Liver (tissue), 9 donors: ENCODE measurements around the gene SAMD14. TPM values are rescaled to one million over a fixed set of nuclear protein-coding genes. Genes with fewer than 3 reads are reported as not detected.

ENCODE experiments used
- DNase-seq: peaks from one replicate; pipeline ENCODE4 v3.0.0-alpha.2; 2017; ENCODE audit warnings: low spot score
- H3K27ac ChIP-seq, 2 donors: one replicate each; pipeline ENCODE4 v1.7.0; 2013; ENCODE audit warnings: inconsistent platforms in 2 of 2, low read length in 2 of 2, control low read depth in 1 of 2, low read depth in 1 of 2, mild to moderate bottlenecking in 1 of 2
- H3K27me3 ChIP-seq, 4 donors: one replicate each; pipeline versions ENCODE4 v1.6.1 to v1.7.0; 2013; ENCODE audit warnings: low read length in 3 of 4, inconsistent platforms in 1 of 4, mild to moderate bottlenecking in 1 of 4, moderate library complexity in 1 of 4; ENCODE audit not compliant: control insufficient read depth in 4 of 4, insufficient read depth in 4 of 4
- H3K36me3 ChIP-seq, 4 donors: one replicate each; pipeline versions ENCODE4 v1.6.1 to v1.7.0; 2013; ENCODE audit warnings: low read length in 3 of 4, mild to moderate bottlenecking in 3 of 4, low read depth in 1 of 4, moderate library complexity in 1 of 4; ENCODE audit not compliant: control insufficient read depth in 4 of 4, insufficient read depth in 3 of 4
- H3K4me1 ChIP-seq, 4 donors: one replicate each; pipeline versions ENCODE4 v1.6.1 to v1.7.0; 2013; ENCODE audit warnings: low read length in 3 of 4, mild to moderate bottlenecking in 3 of 4, moderate library complexity in 1 of 4; ENCODE audit not compliant: control insufficient read depth in 4 of 4, insufficient read depth in 4 of 4
- H3K4me3 ChIP-seq, 3 donors: one replicate each; pipeline versions ENCODE4 v1.6.1 to v1.7.0; 2013; ENCODE audit warnings: low read length in 3 of 3, control low read depth in 1 of 3, low read depth in 1 of 3, mild to moderate bottlenecking in 1 of 3
- H3K9ac ChIP-seq, 2 donors: one replicate each; pipeline ENCODE4 v1.7.0; 2013; ENCODE audit warnings: low read length in 2 of 2, mild to moderate bottlenecking in 2 of 2, moderate library complexity in 2 of 2, control low read depth in 1 of 2, low read depth in 1 of 2
- H3K9me3 ChIP-seq, 4 donors: one replicate each; pipeline versions ENCODE4 v1.6.1 to v1.7.0; 2013; ENCODE audit warnings: low read length in 3 of 4; ENCODE audit not compliant: control insufficient read depth in 4 of 4
- ATF3 ChIP-seq: IDR thresholded peaks from 2 replicates; pipeline ENCODE4 v1.6.1; 2016; ENCODE audit warnings: antibody characterized with exemption
- CTCF ChIP-seq: fragments of 150-350 bp; IDR thresholded peaks from 2 replicates; pipeline ENCODE4 v1.5.1; 2017; ENCODE audit warnings: improper control_type of control experiment, low read depth, low read length; ENCODE audit not compliant: missing input control
- EGR1 ChIP-seq, 2 donors: IDR thresholded peaks; 2 replicates each; pipeline ENCODE4 v1.6.1; 2016 to 2018; ENCODE audit warnings: antibody characterized with exemption in 2 of 2, low read depth in 2 of 2
- FOXA1 ChIP-seq: IDR thresholded peaks from 2 replicates; pipeline ENCODE4 v1.6.1; 2016; ENCODE audit warnings: antibody characterized with exemption
- FOXA2 ChIP-seq: IDR thresholded peaks from 2 replicates; pipeline ENCODE4 v1.6.1; 2016; ENCODE audit warnings: antibody characterized with exemption
- GABPA ChIP-seq, 2 donors: IDR thresholded peaks in 1 of 2; conservative IDR thresholded peaks in 1 of 2; 2 replicates each; pipeline ENCODE4 v1.6.1; 2016; ENCODE audit warnings: antibody characterized with exemption in 2 of 2, mild to moderate bottlenecking in 1 of 2, moderate library complexity in 1 of 2
- HNF4A ChIP-seq, 2 donors: conservative IDR thresholded peaks; 2 replicates each; pipeline ENCODE4 v1.6.1; 2016; ENCODE audit warnings: antibody characterized with exemption in 2 of 2, mild to moderate bottlenecking in 2 of 2
- HNF4G ChIP-seq: IDR thresholded peaks from 2 replicates; pipeline ENCODE4 v1.6.1; 2016; ENCODE audit warnings: antibody characterized with exemption
- JUND ChIP-seq, 2 donors: IDR thresholded peaks; 2 replicates each; pipeline ENCODE4 v1.6.1; 2016; ENCODE audit warnings: antibody characterized with exemption in 2 of 2
- MAX ChIP-seq: IDR thresholded peaks from 2 replicates; pipeline ENCODE4 v1.6.1; 2016; ENCODE audit warnings: antibody characterized with exemption
- NR2F2 ChIP-seq: IDR thresholded peaks from 2 replicates; pipeline ENCODE4 v1.6.1; 2016; ENCODE audit warnings: antibody characterized with exemption
- RAD21 ChIP-seq, 2 donors: IDR thresholded peaks; 2 replicates each; pipeline ENCODE4 v1.6.1; 2016; ENCODE audit warnings: antibody characterized with exemption in 2 of 2, mild to moderate bottlenecking in 2 of 2
- REST ChIP-seq: IDR thresholded peaks from 2 replicates; pipeline ENCODE4 v1.6.1; 2016; ENCODE audit warnings: antibody characterized with exemption, mild to moderate bottlenecking
- RXRA ChIP-seq, 2 donors: IDR thresholded peaks; 2 replicates each; pipeline ENCODE4 v1.6.1; 2017 to 2018; ENCODE audit warnings: antibody characterized with exemption in 2 of 2, mild to moderate bottlenecking in 1 of 2
- SP1 ChIP-seq: IDR thresholded peaks from 2 replicates; pipeline ENCODE4 v1.6.1; 2018; ENCODE audit warnings: antibody characterized with exemption, mild to moderate bottlenecking
- TAF1 ChIP-seq: conservative IDR thresholded peaks from 2 replicates; pipeline ENCODE4 v1.6.1; 2016; ENCODE audit warnings: antibody characterized with exemption, mild to moderate bottlenecking
- YY1 ChIP-seq: IDR thresholded peaks from 2 replicates; pipeline ENCODE4 v1.6.1; 2016; ENCODE audit warnings: antibody characterized with exemption, mild to moderate bottlenecking
- ZBTB33 ChIP-seq: IDR thresholded peaks from 2 replicates; pipeline ENCODE4 v1.6.1; 2016; ENCODE audit warnings: antibody characterized with exemption
- WGBS: extraction: QIAGEN DNeasy Blood & Tissue Kit; methylation state at CpG from one replicate; pipeline ENCODE4 v1.1.7; 2013; 5-methylcytosine and 5-hydroxymethylcytosine counted together
- polyA plus RNA-seq, 2 donors: library from polyadenylated mRNA; stranded (reverse) in 1 of 2; unstranded in 1 of 2; fragments of 200-250 nt in 1 of 2; fragments of >200 nt in 1 of 2; fragmentation: Nextera tagmentation in 1 of 2; extraction: Ambion mirVana in 1 of 2; gene quantifications; one replicate each; pipeline versions ENCODE4 v1.2.1 to v1.2.3, GENCODE V29; 2013 to 2015
- total RNA-seq, 2 donors: library from RNA; depleted of rRNA; stranded (reverse); fragments of >200 nt; gene quantifications; one replicate each; pipeline ENCODE4 v1.2.3, GENCODE V29; 2014
- donor health status: healthy.
- donor health status: healthy.
- donor health status: healthy.
- donor health status: healthy.
- donor health status: healthy.

Gene SAMD14
- total and polyA plus RNA-seq, 4 donors = 0.50 to 0.84 (median 0.67) TPM; not detected in 1

GRCh38 chr17:50094753-50095619 lies 35.0 kb downstream of the SAMD14 start, which contains the start of gene PDK2:
Gene PDK2, plus strand, starts transcription at chr17:50095351. Its CDS starts 85 bp downstream, at chr17:50095436.
- peak within 1 kb of the TSS; percentile 81 to 92 (median 83) for H3K4me3 ChIP-seq
- H3K4me1 ChIP-seq = peaks cover 7 to 43% (median 36%) of the 10 kb centered on the region in 4 donors
- WGBS = under 1% methylated on average over 68 of the region's 68 CpGs
- H3K9ac ChIP-seq = peak within 1 kb of the TSS; percentile 80 to 90
- H3K36me3 ChIP-seq = peaks cover 0 to 7% (median 5%) of the 10 kb centered on the region in 4 donors
- TF ChIP-seq RAD21 (IDR thresholded peaks at IDR 0.05) (no peak), CTCF (no peak), NR2F2 (peak; percentile 38), YY1 (peak; percentile 92), REST (no peak), ZBTB33 (no peak), HNF4A (conservative IDR thresholded peaks at IDR 0.05) (peak in 1 of 2 donors; percentile 41), ATF3 (no peak), RXRA (IDR thresholded peaks at IDR 0.05) (peak; percentile 48 to 61), JUND (IDR thresholded peaks at IDR 0.05) (no peak), GABPA (IDR thresholded peaks at IDR 0.05 in 1 of 2, conservative IDR thresholded peaks at IDR 0.05 in 1 of 2) (peak in 1 of 2 donors; percentile 71), FOXA2 (no peak), EGR1 (IDR thresholded peaks at IDR 0.05; ENCODE audit: low read depth in 2 of 2) (peak; percentile 13 to 80), HNF4G (no peak), MAX (peak; percentile 92), SP1 (peak; percentile 92), TAF1 (no peak), FOXA1 (no peak)
- H3K27ac ChIP-seq = peak within 1 kb of the TSS; percentile 81 to 82
- peak; percentile 88 for DNase-seq
- H3K27me3 ChIP-seq = no peaks in the 10 kb centered on the region
- no peaks in the 10 kb centered on the region for H3K9me3 ChIP-seq
